Renal cortex interstitium (tissue), 15 donors: Measurements from ENCODE around the gene RASA2. TPM values are rescaled to one million over a fixed set of nuclear protein-coding genes. Genes with fewer than 3 reads are reported as not detected.

ENCODE experiments used
- DNase-seq, 11 donors: peaks; one replicate each; pipeline ENCODE4 v3.0.0-alpha.2; 2013; ENCODE audit warnings: low read depth in 9 of 11, low spot score in 4 of 11; ENCODE audit errors: extremely low read depth in 1 of 11
- long read RNA-seq, 16 experiments: transcript quantifications; one replicate each; lab custom pipeline, GENCODE V29; 2026
- polyA plus RNA-seq, 3 donors: library from polyadenylated mRNA; unstranded; fragments of 120-200 nt; gene quantifications; one replicate each; pipeline ENCODE4 v1.2.1, GENCODE V29; 2013; ENCODE audit not compliant: insufficient read length in 3 of 3

Gene RASA2, protein sequence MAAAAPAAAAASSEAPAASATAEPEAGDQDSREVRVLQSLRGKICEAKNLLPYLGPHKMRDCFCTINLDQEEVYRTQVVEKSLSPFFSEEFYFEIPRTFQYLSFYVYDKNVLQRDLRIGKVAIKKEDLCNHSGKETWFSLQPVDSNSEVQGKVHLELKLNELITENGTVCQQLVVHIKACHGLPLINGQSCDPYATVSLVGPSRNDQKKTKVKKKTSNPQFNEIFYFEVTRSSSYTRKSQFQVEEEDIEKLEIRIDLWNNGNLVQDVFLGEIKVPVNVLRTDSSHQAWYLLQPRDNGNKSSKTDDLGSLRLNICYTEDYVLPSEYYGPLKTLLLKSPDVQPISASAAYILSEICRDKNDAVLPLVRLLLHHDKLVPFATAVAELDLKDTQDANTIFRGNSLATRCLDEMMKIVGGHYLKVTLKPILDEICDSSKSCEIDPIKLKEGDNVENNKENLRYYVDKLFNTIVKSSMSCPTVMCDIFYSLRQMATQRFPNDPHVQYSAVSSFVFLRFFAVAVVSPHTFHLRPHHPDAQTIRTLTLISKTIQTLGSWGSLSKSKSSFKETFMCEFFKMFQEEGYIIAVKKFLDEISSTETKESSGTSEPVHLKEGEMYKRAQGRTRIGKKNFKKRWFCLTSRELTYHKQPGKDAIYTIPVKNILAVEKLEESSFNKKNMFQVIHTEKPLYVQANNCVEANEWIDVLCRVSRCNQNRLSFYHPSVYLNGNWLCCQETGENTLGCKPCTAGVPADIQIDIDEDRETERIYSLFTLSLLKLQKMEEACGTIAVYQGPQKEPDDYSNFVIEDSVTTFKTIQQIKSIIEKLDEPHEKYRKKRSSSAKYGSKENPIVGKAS
- polyA plus RNA-seq, result 10 to 100 TPM; 17.4 to 26.3 (median 22.3) TPM
- long read RNA-seq, donor 1, full-length matches to known transcripts, result 1 of 1 reads
- long read RNA-seq, donor 1, partial matches to known transcripts, result 0 of 1 reads
- long read RNA-seq, donor 1, other reads (novel, unspliced or antisense), result 0 of 1 reads
- long read RNA-seq, donor 2, result 0 reads
- long read RNA-seq, donor 3, full-length matches to known transcripts, result 2 of 2 reads
- long read RNA-seq, donor 3, partial matches to known transcripts, result 0 of 2 reads
- long read RNA-seq, donor 3, other reads (novel, unspliced or antisense), result 0 of 2 reads
- long read RNA-seq, donor 4, full-length matches to known transcripts, result 1 of 1 reads
- long read RNA-seq, donor 4, partial matches to known transcripts, result 0 of 1 reads
- long read RNA-seq, donor 4, other reads (novel, unspliced or antisense), result 0 of 1 reads
- long read RNA-seq, donor 5, result 0 reads
- long read RNA-seq, donor 6, result 0 reads
- long read RNA-seq, donor 7, full-length matches to known transcripts, result 1 of 1 reads
- long read RNA-seq, donor 7, partial matches to known transcripts, result 0 of 1 reads
- long read RNA-seq, donor 7, other reads (novel, unspliced or antisense), result 0 of 1 reads
- long read RNA-seq, donor 8, partial matches to known transcripts, result 17 of 17 reads
- long read RNA-seq, donor 8, other reads (novel, unspliced or antisense), result 0 of 17 reads
- long read RNA-seq, donor 9, result 0 reads
- long read RNA-seq, donor 10, result 0 reads
- long read RNA-seq, donor 11, full-length matches to known transcripts, result 2 of 2 reads
- long read RNA-seq, donor 11, partial matches to known transcripts, result 0 of 2 reads
- long read RNA-seq, donor 11, other reads (novel, unspliced or antisense), result 0 of 2 reads
- long read RNA-seq, donor 12, full-length matches to known transcripts, result 1 of 1 reads
- long read RNA-seq, donor 12, partial matches to known transcripts, result 0 of 1 reads
- long read RNA-seq, donor 12, other reads (novel, unspliced or antisense), result 0 of 1 reads
- long read RNA-seq, donor 13, full-length matches to known transcripts, result 1 of 1 reads
- long read RNA-seq, donor 13, partial matches to known transcripts, result 0 of 1 reads
- long read RNA-seq, donor 13, other reads (novel, unspliced or antisense), result 0 of 1 reads
- long read RNA-seq, donor 14, full-length matches to known transcripts, result 2 of 2 reads
- long read RNA-seq, donor 14, partial matches to known transcripts, result 0 of 2 reads
- long read RNA-seq, donor 14, other reads (novel, unspliced or antisense), result 0 of 2 reads
- long read RNA-seq, donor 15, result 0 reads
- long read RNA-seq, donor 16, full-length matches to known transcripts, result 2 of 26 reads
- long read RNA-seq, donor 16, partial matches to known transcripts, result 24 of 26 reads
- long read RNA-seq, donor 16, other reads (novel, unspliced or antisense), result 0 of 26 reads

DNA sequence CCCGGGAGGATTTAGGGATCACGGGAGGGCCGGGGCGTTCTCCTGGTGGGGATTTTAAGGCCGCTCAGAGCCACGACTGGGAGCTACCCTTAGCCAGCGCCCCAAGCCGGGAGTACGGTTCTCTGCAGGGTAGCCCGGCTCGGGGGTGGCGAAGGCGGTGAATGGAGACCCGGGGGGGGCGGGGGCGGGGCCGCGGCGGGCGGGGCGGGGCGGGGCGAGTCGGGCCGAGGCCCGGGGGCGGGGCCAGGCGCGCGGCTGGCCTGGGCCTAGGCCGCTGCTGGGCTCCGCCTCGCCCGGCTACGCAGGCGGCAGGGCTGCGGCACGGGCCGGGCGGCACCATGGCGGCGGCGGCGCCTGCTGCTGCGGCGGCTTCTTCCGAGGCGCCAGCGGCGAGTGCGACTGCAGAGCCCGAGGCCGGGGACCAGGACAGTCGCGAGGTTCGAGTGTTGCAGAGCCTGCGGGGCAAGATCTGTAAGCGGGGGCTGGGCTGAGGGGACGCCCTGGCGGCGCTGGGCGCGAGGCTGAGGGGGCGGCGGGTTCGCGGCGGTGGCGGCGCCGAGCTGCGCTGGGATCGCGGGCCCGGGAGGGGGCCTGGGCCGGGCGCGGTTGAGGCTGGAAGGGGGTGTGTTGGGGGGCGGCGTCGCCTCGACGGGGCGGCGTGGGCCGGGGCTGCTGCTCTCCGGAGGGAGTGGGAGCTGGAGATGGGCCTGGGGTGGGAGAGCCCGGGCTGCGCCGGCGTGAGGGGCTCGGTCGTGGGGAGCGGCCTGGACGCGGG lies at the start of gene RASA2:
Gene RASA2 (plus strand): TSS at position 282 of the 775 bp plus-strand sequence. CDS start 57 bp downstream, at position 339.
- peak in 10 of 11 donors; percentile 23 to 64 (median 56) for DNase-seq

DNA sequence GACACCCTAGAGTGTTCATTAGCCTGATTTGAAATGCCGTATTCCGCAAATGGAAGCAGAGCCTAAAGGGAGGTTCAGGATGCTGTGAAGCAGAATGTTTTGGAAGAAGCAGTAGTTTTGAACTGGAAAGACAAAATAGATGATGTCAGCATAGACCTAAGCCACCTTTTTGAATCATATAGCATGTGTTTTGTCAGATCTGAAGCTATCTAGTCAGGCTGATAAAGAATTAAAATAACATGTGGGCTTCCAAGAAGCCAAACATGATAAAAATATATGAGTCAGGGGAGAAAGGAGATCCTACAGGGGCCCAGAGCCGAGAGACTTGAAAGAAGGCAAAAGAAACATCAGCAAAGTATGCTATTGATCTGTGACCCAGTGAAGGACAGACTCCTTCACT lies 47.2 kb upstream of the RASA2 start:
- no peak for DNase-seq

DNA sequence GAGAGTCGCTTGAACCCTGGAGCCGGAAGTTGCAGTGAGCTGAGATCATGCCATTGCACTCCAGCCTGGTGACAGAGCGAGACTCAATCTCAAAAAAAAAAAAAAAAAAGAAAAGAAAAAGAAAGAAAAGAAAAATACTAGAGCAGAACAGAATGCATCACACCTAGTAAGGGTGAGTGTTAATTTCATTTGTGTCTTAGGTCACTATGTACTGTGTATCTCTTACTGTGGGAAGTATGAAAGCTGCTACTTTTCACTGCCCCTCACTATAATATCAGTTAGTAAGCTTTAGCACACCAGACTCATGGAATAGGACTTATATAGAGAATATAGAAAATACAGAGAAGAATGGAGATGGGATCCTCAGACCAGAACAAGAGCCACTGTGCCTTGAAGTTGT lies 45.9 kb upstream of the RASA2 start:
- no peak for DNase-seq

DNA sequence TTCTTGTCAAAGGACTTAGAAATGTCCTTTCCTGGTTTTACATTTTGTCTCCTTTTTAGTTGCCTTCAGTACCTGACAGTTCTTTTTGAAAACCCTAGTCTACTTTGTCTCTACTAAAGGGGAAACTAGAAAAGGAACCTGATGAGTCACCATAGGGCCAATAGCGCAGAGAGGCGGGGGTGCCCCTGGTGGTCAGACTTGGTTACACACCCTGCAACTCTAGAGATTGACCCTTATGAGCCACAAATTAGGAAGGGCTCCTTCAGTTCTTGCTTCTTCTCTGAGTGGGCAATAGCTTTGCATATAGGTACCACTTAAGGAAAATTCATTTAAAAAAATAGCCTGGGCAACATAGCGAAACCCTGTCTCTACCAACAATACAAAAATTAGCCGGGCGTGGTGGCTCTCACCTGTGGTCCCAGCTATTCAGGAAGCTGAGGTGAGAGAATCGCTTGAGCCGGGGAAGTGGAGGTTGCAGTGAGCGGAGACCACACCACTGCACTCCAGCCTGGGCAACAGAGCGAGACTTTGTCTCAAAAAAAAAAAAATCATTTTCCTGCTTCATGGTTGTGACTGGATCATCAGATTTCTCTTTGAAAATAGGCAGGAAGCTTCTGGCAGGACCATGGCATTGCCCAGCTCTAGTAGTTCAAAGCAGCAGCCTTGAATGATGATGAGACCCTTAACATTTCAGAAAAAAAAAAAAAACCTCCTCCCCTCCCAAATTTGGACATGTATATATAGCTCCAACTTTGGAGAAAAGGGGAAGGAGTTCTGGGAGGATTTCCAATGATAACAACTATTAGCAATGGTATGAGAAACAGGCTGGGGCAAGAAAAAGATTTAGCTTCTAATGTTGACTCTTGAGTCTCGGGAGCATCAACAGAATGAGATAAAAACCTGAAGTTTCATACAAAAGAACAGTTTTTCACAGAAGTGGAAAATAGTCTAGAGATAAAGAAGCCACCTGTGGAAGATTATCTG lies 45.2 kb upstream of the RASA2 start:
- DNase-seq, result peak in 5 of 11 donors; percentile 59 to 75 (median 67)

DNA sequence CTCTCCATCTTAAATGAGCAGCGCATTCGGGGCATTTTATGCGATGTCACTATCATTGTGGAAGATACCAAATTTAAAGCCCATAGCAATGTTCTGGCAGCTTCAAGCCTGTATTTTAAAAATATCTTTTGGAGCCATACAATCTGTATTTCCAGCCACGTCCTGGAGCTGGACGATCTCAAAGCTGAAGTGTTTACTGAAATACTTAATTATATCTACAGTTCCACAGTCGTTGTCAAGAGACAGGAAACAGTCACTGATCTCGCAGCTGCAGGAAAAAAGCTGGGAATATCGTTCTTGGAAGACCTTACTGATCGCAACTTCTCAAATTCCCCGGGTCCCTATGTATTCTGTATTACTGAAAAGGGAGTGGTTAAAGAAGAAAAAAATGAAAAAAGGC lies 44.4 kb upstream of the RASA2 start:
- peak in 5 of 11 donors; percentile 46 to 72 (median 54) for DNase-seq

DNA sequence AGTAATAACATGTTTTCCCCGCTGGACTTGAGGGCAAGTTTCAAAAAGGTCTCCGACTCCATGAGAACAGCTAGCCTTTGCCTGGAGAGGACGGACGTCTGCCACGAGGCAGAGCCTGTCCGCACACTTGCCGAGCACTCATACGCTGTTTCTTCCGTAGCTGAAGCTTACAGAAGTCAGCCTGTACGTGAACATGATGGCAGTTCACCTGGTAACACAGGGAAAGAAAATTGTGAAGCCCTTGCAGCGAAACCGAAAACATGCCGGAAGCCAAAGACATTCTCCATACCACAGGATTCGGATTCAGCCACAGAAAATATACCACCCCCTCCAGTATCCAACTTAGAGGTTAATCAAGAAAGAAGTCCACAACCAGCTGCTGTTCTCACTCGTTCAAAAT lies 43.9 kb upstream of the RASA2 start:
- no peak for DNase-seq

DNA sequence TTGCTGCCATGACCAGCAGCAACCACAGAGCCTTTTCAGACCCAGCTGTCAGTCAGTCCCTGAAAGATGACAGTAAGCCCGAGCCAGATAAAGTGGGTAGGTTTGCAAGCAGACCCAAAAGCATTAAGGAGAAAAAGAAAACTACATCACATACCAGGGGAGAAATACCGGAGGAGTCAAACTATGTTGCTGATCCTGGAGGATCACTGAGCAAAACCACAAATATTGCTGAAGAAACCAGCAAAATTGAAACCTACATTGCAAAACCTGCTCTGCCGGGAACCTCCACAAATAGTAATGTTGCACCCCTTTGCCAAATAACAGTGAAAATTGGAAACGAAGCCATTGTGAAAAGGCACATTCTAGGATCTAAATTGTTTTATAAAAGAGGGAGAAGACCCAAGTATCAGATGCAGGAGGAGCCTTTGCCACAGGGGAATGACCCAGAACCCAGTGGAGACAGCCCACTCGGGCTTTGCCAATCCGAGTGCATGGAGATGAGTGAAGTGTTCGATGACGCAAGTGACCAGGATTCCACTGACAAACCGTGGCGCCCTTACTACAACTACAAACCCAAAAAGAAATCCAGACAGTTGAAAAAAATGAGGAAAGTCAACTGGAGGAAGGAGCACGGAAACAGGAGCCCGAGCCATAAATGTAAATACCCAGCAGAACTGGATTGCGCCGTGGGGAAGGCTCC lies 42.1 kb upstream of the RASA2 start:
- DNase-seq, result no peak

DNA sequence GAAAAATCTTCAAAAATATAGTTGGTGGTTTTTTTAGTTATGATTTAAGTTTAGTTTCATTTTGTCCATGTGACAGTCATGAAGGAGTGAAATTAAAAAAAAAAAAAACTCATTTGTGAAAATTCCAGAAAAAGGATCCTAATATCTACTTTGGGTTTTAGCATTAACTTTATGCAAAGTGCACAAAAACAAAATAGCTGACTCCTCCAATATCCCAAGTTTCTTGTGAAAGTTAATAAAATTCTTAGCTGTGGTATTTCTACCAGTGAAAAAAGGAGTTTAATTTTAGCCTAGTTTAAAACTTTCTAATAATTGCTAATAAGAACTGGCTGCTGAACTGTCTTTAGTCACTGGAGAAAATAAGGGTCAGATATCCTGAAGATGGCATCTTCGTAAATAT lies 40.8 kb upstream of the RASA2 start:
- DNase-seq, result no peak

DNA sequence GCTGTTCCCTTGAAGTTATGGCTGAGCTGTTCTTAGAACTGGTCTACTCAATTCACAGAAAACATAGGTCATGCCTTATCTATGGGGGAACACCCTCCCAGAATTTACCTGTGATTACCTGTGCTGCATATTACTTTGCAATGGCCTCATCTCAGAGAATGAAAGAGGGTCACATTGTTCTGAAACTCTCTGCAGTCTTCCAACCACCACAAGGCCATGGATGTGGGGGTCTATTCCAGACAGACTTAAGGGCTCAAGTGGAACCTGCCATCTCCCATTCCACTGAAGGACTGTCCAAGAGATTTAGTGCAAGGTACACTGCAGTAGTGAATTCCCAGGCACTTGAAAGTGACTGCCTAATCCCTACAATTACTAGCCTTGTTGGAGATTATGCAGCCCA lies 40.1 kb upstream of the RASA2 start:
- DNase-seq, result no peak

DNA sequence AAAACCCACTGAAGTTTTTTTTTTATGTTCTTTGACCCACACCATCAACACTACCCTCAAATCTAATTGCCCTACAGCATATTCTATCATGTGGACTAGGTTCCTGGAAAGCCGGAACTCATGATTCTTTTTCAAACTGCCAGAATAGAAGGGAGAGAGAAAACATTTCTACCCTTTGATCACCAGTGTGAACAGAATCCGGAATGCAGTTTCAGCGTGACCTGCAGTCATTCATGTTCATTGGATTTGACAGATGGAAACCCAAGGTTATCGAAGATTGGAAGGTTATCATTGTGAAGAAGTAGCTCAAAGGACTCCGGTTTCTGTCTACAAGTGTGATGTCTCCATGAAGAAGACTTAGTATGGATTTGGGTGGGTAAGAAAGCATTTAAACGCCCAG lies 39.4 kb upstream of the RASA2 start:
- no peak for DNase-seq

DNA sequence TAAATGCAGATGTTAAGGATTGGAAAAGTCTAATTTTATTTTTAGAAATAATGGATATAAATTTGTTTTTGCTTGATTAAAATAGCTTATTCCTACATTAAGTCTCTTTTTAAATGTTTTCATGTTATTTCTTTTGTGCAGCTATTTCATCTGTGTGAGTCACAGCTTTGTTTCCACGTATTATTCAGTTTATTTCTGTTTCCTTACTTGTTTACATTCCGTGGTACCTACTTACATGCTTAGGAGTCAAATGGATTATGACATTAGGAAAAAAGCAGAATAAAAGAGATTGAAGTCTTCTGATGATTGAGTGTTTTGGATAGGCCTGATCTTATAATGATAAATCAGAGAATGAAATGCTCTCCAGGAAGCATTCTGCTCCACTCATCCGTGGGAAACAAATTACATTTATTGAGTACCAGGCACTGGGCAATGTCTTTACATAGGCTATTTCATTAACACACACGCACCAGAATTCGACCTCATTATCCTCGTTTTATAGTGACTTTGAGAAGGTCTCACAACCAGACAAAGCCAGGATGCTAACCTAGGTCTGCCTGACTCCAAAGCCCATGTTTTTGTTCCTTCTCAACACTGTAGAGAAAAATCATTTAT lies 38.1 kb upstream of the RASA2 start:
- DNase-seq, result no peak

DNA sequence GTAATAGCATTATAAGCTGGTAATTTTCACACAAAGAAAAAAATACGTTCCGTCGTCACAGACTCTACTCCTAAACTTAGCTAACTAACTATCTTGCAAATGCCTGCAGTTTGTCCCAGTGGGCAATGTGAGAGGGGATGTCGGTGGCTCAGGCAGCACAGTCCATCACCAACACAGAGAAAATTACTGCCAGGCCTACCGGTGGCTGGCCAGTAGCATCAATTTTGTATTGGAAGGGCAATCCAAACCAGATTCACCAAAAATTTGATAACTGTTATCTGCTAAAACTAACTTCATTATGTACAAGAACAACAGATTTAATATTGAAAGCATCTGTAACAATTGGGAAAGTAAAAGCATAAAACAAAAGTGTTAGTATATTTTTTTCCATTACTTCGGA lies 37.4 kb upstream of the RASA2 start:
- no peak for DNase-seq

DNA sequence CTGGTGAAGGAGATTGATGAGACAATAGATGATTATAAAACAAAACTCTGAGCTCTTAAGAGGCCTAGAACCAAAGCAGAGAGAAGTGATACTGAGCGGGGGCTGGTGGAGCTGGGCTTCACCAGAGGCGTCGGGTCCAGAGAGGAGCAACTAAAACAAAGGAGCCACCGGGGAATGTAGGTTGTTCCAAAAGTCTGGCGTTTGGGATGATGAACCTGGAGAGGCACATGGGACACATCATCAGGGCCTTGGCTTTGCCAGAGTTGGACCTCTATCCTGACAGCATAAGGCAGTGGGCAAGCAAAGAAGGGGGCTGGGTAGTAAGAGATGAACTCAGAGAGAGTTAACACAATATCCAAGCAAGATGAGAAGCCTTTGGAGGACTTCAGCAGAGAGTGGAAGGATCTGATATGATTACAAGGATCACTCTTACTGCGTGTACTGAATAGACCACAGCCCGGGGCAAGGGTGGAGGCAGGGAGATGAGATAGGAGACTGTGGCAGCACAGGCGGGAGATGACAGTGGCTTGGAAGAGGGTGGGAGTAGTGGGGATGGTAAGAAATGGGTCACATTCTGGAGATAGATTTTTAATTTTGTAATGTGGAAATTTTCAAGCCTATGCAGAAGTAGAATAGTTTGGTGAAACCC lies 36.0 kb upstream of the RASA2 start:
- no peak for DNase-seq

DNA sequence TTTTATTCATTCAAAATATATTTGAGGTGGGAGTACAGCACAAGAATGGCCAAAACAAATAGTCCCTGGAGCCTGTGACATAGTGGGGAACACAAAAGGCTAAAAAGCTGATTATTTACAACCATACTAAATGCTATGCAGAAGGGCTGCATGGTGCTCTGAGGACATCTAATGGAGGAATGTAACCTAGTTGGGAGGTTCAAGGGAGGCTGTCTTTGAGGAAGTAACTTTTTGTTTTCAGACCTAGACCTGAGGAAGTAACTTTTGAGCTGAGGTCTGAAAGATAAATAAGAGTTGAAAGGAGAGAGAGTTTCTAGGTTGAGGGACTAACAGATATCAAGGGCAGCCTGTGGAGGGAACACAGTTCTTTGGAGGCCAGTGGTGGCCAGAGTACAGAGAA lies 34.8 kb upstream of the RASA2 start:
- peak in 5 of 11 donors; percentile 37 to 70 (median 57) for DNase-seq
